HepG2 (cell line): Measurements from ENCODE around the gene TPCN2. TPM values are rescaled to one million over a fixed set of nuclear protein-coding genes. Genes with fewer than 3 reads are reported as not detected.
A peak's percentile ranks its signal among the peaks of the same experiment; 100 is the strongest.

Experiments used
- ATAC-seq: fragments of 200-7000 bp; cut with Tn5 transposase; 3 replicates; pipeline ENCODE4 v1.9.1; 2020; ENCODE audit warnings: mild to moderate bottlenecking, moderate library complexity
- BruUV-seq: library from RNA; stranded (reverse); fragments of 400-500 nt; replicated peaks from 2 replicates; lab custom pipeline; 2021; lab: Mats Ljungman, UMichigan
- CTCF ChIA-PET: fragments of 300-600 bp; formaldehyde crosslinking; extraction: SDS; loops from one replicate; lab custom pipeline; 2021; ENCODE audit warnings: low total read pairs, inconsistent platforms, low intra/inter-chr PET ratio; lab: Yijun Ruan, JAX
- POLR2A ChIA-PET: fragments of 350-600 bp; sonication (Branson Sonifier 250); formaldehyde crosslinking; loops from one replicate; lab custom pipeline; 2020; ENCODE audit warnings: antibody characterized with exemption, inconsistent platforms; lab: Yijun Ruan, JAX
- DNase-seq: peaks from one replicate; pipeline ENCODE4 v3.0.0-alpha.2; 2015; ENCODE audit warnings: low spot score
- FAIRE-seq: peaks from 3 replicates; lab custom pipeline; 2011; peaks lifted over from hg19 to GRCh38; lab: Jason Lieb, UNC
- H2AFZ ChIP-seq: one replicate; pipeline ENCODE4 v1.6.1; 2011; ENCODE audit warnings: low read length, inconsistent platforms
- H3K27ac ChIP-seq: fragments of 300-600 bp; 3 replicates; pipeline ENCODE4 v1.8.0; 2011; ENCODE audit warnings: mixed run types, mild to moderate bottlenecking, mixed read lengths, low read length, inconsistent platforms; ENCODE audit not compliant: insufficient read depth; ENCODE audit errors: extremely low read length
- H3K27me3 ChIP-seq, 2 experiments: fragments of 200-600 bp in 1 of 2; 2 replicates in 1 of 2; 3 replicates in 1 of 2; pipeline versions ENCODE4 v1.6.0 to v1.8.0; 2011; ENCODE audit warnings: low read length in 2 of 2, mild to moderate bottlenecking in 2 of 2, moderate library complexity in 2 of 2, inconsistent platforms in 1 of 2; ENCODE audit not compliant: insufficient read depth in 2 of 2, control insufficient read depth in 1 of 2
- H3K36me3 ChIP-seq, 2 experiments: fragments of 200-600 bp in 1 of 2; replicated peaks in 1 of 2; 2 replicates in 1 of 2; 3 replicates in 1 of 2; pipeline versions ENCODE4 v1.5.1 to v1.8.0; 2011; ENCODE audit warnings: low read length in 2 of 2, inconsistent platforms in 1 of 2; ENCODE audit not compliant: insufficient read depth in 2 of 2, control insufficient read depth in 1 of 2
- H3K4me1 ChIP-seq: 2 replicates; pipeline ENCODE4 v1.5.1; 2012; ENCODE audit warnings: low read length, inconsistent platforms; ENCODE audit not compliant: insufficient read depth
- H3K4me2 ChIP-seq: 2 replicates; pipeline ENCODE4 v1.6.0; 2011; ENCODE audit warnings: low read depth, low read length, inconsistent platforms
- H3K4me3 ChIP-seq, 3 experiments: fragments of 200-600 bp in 1 of 3; sonication (generic), shearing (Covaris generic) in 1 of 3; replicated peaks in 1 of 3; 2 replicates each; pipeline ENCODE4 v1.5.1; 2011 to 2016; ENCODE audit warnings: low read length in 3 of 3, inconsistent platforms in 2 of 3, low read depth in 2 of 3, mild to moderate bottlenecking in 2 of 3, control low read depth in 1 of 3, mixed read lengths in 1 of 3; ENCODE audit not compliant: insufficient read depth in 1 of 3
- H3K79me2 ChIP-seq: one replicate; pipeline ENCODE4 v1.6.1; 2011; ENCODE audit warnings: low read length, inconsistent platforms; ENCODE audit not compliant: insufficient read depth
- H3K9ac ChIP-seq: 2 replicates; pipeline ENCODE4 v1.6.0; 2011; ENCODE audit warnings: mild to moderate bottlenecking, low read depth, low read length, inconsistent platforms; ENCODE audit not compliant: insufficient read depth
- H3K9me3 ChIP-seq: 2 replicates; pipeline ENCODE4 v1.5.1; 2012; ENCODE audit warnings: mild to moderate bottlenecking, low read length
- H4K20me1 ChIP-seq: 2 replicates; pipeline ENCODE4 v1.6.0; 2011; ENCODE audit warnings: inconsistent platforms, mild to moderate bottlenecking, low read length, moderate library complexity; ENCODE audit not compliant: insufficient read depth
- BATF2 ChIP-seq: sonication (generic); formaldehyde crosslinking; IDR thresholded peaks from 2 replicates; pipeline ENCODE4 v1.8.0; 2022; ENCODE audit warnings: mild to moderate bottlenecking, missing genetic modification reagents, moderate library complexity
- HMG20B ChIP-seq: conservative IDR thresholded peaks from 2 replicates; pipeline ENCODE4 v1.6.1; 2016; ENCODE audit warnings: missing genetic modification reagents, missing compliant biosample characterization
- HNRNPLL ChIP-seq: fragments of 200-400 bp; formaldehyde crosslinking; IDR thresholded peaks from 2 replicates; pipeline ENCODE4 v1.6.1; 2017; ENCODE audit warnings: mild to moderate bottlenecking, low read depth, low read length; ENCODE audit not compliant: poor library complexity, severe bottlenecking
- KDM1A ChIP-seq: IDR thresholded peaks from 2 replicates; pipeline ENCODE4 v1.6.1; 2016; ENCODE audit warnings: missing compliant biosample characterization
- NFATC3 ChIP-seq: sonication (generic); formaldehyde crosslinking; IDR thresholded peaks from 2 replicates; pipeline ENCODE4 v1.5.1; 2020; ENCODE audit warnings: mild to moderate bottlenecking, missing genetic modification reagents
- RARA ChIP-seq: IDR thresholded peaks from 2 replicates; pipeline ENCODE4 v1.6.1; 2016; ENCODE audit warnings: missing genetic modification reagents, missing compliant biosample characterization
- ZNF256 ChIP-seq: sonication (generic); formaldehyde crosslinking; conservative IDR thresholded peaks from 2 replicates; pipeline ENCODE4 v1.4.0; 2020; ENCODE audit warnings: missing genetic modification reagents
- ZNF746 ChIP-seq: sonication (generic); formaldehyde crosslinking; IDR thresholded peaks from 2 replicates; pipeline ENCODE4 v1.8.0; 2022; ENCODE audit warnings: mild to moderate bottlenecking, missing genetic modification reagents
- WGBS: methylation state at CpG from one replicate; pipeline ENCODE4 v1.1.6; 2017; ENCODE audit warnings: low lambda C conversion rate; 5-methylcytosine and 5-hydroxymethylcytosine counted together
- in situ Hi-C: cut with HindIII; loops from 2 replicates; pipeline ENCODE4 v1.10.0; 2017; ENCODE audit warnings: low pct_unique_long_range_greater_than_20kb; ENCODE audit not compliant: extremely low pct_ligation_motif_present
- intact Hi-C: fragments of 100-400 bp; cut with micrococcal nuclease; formaldehyde crosslinking; loops from one replicate; pipeline ENCODE4 v1.10.0; 2022; ENCODE audit not compliant: unreplicated experiment
- polyA plus RNA-seq, 8 experiments: library from polyadenylated mRNA; depleted of rRNA in 3 of 8; stranded (reverse) in 7 of 8; unstranded in 1 of 8; fragments of >200 nt; fragmentation: Illumina TruSeq in 4 of 8; extraction: Trizol in 4 of 8; gene quantifications; 2 replicates each; pipeline versions ENCODE4 v1.2.1 to v1.2.3, GENCODE V29; 2011 to 2016; ENCODE audit warnings: low read depth in 4 of 8, missing spikeins in 1 of 8, mixed read lengths in 1 of 8; ENCODE audit not compliant: insufficient read depth in 1 of 8
- total RNA-seq, 5 experiments: library from RNA; depleted of rRNA; stranded (reverse); fragments of >200 nt; fragmentation: Illumina TruSeq; extraction: Trizol; gene quantifications; 2 replicates each; pipeline ENCODE4 v1.2.3, GENCODE V29; 2016; ENCODE audit warnings: low read depth in 1 of 5
- TF ChIP-seq, protein P1 (sequence below): sonication (generic); formaldehyde crosslinking; IDR thresholded peaks from 2 replicates; pipeline ENCODE4 v1.5.0; 2020; ENCODE audit warnings: mild to moderate bottlenecking, missing genetic modification reagents, moderate library complexity
- TF ChIP-seq, protein P2 (sequence below): sonication (generic); formaldehyde crosslinking; IDR thresholded peaks from 2 replicates; pipeline ENCODE4 v1.5.0; 2020; ENCODE audit warnings: mild to moderate bottlenecking, missing genetic modification reagents

TPCN2 gene
- total and polyA plus RNA-seq, 2 of the 13 experiments (the other 11 are each of a cell fraction or from before 2014, with no cell fraction given) = 5.6 to 5.9 TPM

- TF ChIP-seq, protein P1, sequence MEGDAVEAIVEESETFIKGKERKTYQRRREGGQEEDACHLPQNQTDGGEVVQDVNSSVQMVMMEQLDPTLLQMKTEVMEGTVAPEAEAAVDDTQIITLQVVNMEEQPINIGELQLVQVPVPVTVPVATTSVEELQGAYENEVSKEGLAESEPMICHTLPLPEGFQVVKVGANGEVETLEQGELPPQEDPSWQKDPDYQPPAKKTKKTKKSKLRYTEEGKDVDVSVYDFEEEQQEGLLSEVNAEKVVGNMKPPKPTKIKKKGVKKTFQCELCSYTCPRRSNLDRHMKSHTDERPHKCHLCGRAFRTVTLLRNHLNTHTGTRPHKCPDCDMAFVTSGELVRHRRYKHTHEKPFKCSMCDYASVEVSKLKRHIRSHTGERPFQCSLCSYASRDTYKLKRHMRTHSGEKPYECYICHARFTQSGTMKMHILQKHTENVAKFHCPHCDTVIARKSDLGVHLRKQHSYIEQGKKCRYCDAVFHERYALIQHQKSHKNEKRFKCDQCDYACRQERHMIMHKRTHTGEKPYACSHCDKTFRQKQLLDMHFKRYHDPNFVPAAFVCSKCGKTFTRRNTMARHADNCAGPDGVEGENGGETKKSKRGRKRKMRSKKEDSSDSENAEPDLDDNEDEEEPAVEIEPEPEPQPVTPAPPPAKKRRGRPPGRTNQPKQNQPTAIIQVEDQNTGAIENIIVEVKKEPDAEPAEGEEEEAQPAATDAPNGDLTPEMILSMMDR (CRISPR knock-in tag) = peak; percentile 97
Measured at GRCh38 chr11:69131644-69132300, 83.0 kb downstream of the TPCN2 start (continued).

DNA sequence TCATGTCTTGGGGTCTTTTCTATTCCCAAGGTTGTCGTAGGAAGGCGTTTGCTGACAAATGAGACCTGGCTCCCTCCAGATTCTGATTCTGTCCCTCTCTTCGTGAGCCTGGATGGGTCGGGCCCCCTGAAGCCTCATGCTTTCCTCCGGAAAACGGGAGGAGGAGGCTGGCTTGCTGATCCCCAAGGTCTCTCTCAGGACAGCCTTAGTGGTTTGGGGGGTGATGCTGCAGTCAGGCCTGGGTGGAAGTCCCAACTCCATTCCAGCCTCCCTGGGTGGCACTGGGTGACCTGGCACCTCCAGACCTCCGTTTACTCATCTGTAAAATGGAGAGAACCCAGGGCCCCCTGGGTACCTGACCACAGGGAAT, 83.6 kb downstream of the TPCN2 start:
- Histone ChIP-seq H3K27me3 (0 out of 5 replicates have a peak, but pooled peaks cover 0 to 2% of the 10 kb centered on the region in 2 experiments), H3K4me3 (no peak overlapping the region), H3K79me2 (no peaks in the 10 kb centered on the region), H3K4me1 (peaks cover 6% of the 10 kb centered on the region; the same call in 1 of the 2 replicates), H3K27ac (no peak overlapping the region), H3K9ac (no peak overlapping the region), H4K20me1 (no peaks in the 10 kb centered on the region), H3K4me2 (no peak overlapping the region), H3K9me3 (peaks cover 5% of the 10 kb centered on the region; the same call in 1 of the 2 replicates), H3K36me3 (no peaks in the 10 kb centered on the region), H2AFZ (no peak overlapping the region)
- POLR2A ChIA-PET = interaction anchor here (1.1 to 1.6 kb wide), 5 partner anchors 24 to 543 kb away, joined by 3 to 7 read pairs (median 5); partner anchors contain the start of genes LTO1 and SMIM38
- CTCF ChIA-PET = interaction anchor here (1.1 to 1.7 kb wide), 3 partner anchors 31 to 511 kb away, joined by 4 to 9 read pairs (median 6); no protein-coding TSS in a partner anchor
- no peak for FAIRE-seq
- TF ChIP-seq, protein P2, sequence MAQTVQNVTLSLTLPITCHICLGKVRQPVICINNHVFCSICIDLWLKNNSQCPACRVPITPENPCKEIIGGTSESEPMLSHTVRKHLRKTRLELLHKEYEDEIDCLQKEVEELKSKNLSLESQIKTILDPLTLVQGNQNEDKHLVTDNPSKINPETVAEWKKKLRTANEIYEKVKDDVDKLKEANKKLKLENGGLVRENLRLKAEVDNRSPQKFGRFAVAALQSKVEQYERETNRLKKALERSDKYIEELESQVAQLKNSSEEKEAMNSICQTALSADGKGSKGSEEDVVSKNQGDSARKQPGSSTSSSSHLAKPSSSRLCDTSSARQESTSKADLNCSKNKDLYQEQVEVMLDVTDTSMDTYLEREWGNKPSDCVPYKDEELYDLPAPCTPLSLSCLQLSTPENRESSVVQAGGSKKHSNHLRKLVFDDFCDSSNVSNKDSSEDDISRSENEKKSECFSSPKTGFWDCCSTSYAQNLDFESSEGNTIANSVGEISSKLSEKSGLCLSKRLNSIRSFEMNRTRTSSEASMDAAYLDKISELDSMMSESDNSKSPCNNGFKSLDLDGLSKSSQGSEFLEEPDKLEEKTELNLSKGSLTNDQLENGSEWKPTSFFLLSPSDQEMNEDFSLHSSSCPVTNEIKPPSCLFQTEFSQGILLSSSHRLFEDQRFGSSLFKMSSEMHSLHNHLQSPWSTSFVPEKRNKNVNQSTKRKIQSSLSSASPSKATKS (CRISPR knock-in tag) = no peak
- no peak for TF ChIP-seq ZNF256 (CRISPR knock-in tag)
- TF ChIP-seq KDM1A (CRISPR knock-in tag) = no peak
- no peak for TF ChIP-seq RARA (CRISPR knock-in tag)
- no peak for TF ChIP-seq NFATC3 (CRISPR knock-in tag)
- no peak for TF ChIP-seq ZNF746 (CRISPR knock-in tag)
- no peak for TF ChIP-seq HNRNPLL
- no peak for TF ChIP-seq BATF2 (CRISPR knock-in tag)
- TF ChIP-seq HMG20B (CRISPR knock-in tag) = no peak
- intact Hi-C loops = loop anchor here (5.0 kb wide), 1 partner anchor 510 kb away; the partner anchor contains the start of gene CCND1
- 52% methylated on average over 6 of the region's 7 CpGs for WGBS
- BruUV-seq = no TSS peak
- no peak for ATAC-seq
- in situ Hi-C loops = no loop called here
- no peak for DNase-seq
